ENCODE data around the gene CNKSR3.

The CNKSR3 gene

GRCh38 chr6:154448448-154449096 is 61.9 kb downstream of the CNKSR3 start:
- no peak for DNase-seq

GRCh38 chr6:154447954-154448353 is 62.5 kb downstream of the CNKSR3 start:
- DNase-seq: no peak

GRCh38 chr6:154446984-154447383 is 63.5 kb downstream of the CNKSR3 start:
- no peak for DNase-seq

- no peak for DNase-seq
Measured at GRCh38 chr6:154445417-154445816, 65.1 kb downstream of the CNKSR3 start.

- no peak for DNase-seq
Measured at GRCh38 chr6:154441995-154442310, 68.5 kb downstream of the CNKSR3 start.

GRCh38 chr6:154440422-154441043 is 70.0 kb downstream of the CNKSR3 start:
- DNase-seq: no peak

- no peak for DNase-seq
Measured at GRCh38 chr6:154440022-154440421, 70.5 kb downstream of the CNKSR3 start.

GRCh38 chr6:154438882-154439415 is 71.5 kb downstream of the CNKSR3 start:
- no peak for DNase-seq

GRCh38 chr6:154435400-154435945 is 75.0 kb downstream of the CNKSR3 start:
- no peak for DNase-seq

- DNase-seq: no peak
Measured at GRCh38 chr6:154434662-154435061, 75.8 kb downstream of the CNKSR3 start.

- no peak for DNase-seq
Measured at GRCh38 chr6:154433477-154434241, 76.8 kb downstream of the CNKSR3 start.

- no peak for DNase-seq
Measured at GRCh38 chr6:154432533-154433476, 77.7 kb downstream of the CNKSR3 start.

GRCh38 chr6:154430481-154430919 is 80.0 kb downstream of the CNKSR3 start:
- no peak for DNase-seq

- no peak for DNase-seq
Measured at GRCh38 chr6:154429711-154430110, 80.8 kb downstream of the CNKSR3 start.

- DNase-seq: no peak
Measured at GRCh38 chr6:154428897-154429296, 81.6 kb downstream of the CNKSR3 start.

GRCh38 chr6:154427446-154427845 is 83.0 kb downstream of the CNKSR3 start:
- no peak for DNase-seq

- DNase-seq: no peak
Measured at GRCh38 chr6:154426997-154427396, 83.5 kb downstream of the CNKSR3 start.

- DNase-seq: no peak
Measured at GRCh38 chr6:154425034-154425433, 85.5 kb downstream of the CNKSR3 start.

- no peak for DNase-seq
Measured at GRCh38 chr6:154414021-154414813, 96.3 kb downstream of the CNKSR3 start.

GRCh38 chr6:154412106-154412820 is 98.2 kb downstream of the CNKSR3 start:
- DNase-seq: no peak

GRCh38 chr6:154411076-154411475 is 99.4 kb downstream of the CNKSR3 start:
- no peak for DNase-seq
